ENCODE data around the gene TPRKB.

DNA sequence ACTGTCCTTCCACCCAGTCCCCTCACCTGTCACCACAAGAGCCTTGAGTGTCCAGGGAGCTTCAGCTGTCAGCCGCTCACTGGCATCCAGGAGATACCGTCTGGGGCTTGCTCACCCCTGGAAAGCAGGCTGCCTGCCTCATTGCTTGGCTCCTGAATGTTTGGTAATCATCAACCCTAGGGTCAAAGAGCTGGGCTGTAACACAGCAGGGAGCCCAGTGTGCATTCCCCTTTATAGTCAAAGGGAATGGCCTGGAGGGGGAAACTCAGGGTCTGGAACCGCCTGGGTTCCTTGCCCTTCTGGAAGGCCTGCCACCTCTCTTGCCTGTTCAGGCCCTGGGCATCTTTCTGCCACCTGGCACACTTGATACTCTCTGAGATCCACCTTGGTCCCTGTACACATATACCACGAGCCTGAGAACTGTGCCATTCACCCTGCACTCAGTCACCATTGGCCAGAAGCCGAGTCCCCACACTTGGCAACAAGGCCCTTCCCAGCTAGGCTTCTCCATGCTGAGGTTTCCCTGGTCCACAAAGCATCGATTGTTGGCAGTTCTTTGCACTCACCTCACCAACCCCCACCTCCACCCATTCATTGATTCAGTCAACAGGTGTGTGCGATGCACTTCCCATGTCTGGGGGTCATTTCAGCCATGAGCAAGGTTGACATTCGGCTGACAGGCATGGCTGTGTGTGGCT is 35.0 kb downstream of the TPRKB start:
- TF ChIP-seq, protein P1, sequence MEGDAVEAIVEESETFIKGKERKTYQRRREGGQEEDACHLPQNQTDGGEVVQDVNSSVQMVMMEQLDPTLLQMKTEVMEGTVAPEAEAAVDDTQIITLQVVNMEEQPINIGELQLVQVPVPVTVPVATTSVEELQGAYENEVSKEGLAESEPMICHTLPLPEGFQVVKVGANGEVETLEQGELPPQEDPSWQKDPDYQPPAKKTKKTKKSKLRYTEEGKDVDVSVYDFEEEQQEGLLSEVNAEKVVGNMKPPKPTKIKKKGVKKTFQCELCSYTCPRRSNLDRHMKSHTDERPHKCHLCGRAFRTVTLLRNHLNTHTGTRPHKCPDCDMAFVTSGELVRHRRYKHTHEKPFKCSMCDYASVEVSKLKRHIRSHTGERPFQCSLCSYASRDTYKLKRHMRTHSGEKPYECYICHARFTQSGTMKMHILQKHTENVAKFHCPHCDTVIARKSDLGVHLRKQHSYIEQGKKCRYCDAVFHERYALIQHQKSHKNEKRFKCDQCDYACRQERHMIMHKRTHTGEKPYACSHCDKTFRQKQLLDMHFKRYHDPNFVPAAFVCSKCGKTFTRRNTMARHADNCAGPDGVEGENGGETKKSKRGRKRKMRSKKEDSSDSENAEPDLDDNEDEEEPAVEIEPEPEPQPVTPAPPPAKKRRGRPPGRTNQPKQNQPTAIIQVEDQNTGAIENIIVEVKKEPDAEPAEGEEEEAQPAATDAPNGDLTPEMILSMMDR (IDR thresholded peaks at IDR 0.05): no peak
- TF ChIP-seq POLR2A (IDR thresholded peaks at IDR 0.05): no peak
